GM19455 (cell line): ENCODE results near the gene HIGD2A.

Experiments
- ATAC-seq: cut with Tn5 transposase; IDR thresholded peaks from one replicate; pipeline ENCODE4 v1.9.1; 2021; ENCODE audit not compliant: unreplicated experiment

The HIGD2A gene

DNA sequence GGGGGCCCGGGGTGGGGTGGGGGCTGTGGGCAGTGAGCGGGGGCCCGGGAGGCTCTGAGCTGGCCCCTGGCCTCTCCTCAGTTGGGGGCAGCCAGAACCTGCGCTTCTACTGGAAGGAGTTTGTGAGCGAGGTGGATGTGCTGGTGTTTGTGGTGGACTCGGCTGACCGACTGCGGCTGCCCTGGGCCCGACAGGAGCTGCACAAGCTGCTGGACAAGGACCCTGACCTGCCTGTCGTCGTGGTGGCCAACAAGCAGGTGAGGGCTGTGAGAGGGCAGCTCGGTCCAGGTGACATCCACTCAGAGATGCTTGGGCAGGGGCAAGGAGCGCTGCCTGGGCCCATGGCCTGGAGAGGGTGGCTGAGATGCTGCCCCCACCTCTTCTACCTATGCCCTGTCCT is 19.8 kb upstream of the HIGD2A start:
- ATAC-seq: no peak

DNA sequence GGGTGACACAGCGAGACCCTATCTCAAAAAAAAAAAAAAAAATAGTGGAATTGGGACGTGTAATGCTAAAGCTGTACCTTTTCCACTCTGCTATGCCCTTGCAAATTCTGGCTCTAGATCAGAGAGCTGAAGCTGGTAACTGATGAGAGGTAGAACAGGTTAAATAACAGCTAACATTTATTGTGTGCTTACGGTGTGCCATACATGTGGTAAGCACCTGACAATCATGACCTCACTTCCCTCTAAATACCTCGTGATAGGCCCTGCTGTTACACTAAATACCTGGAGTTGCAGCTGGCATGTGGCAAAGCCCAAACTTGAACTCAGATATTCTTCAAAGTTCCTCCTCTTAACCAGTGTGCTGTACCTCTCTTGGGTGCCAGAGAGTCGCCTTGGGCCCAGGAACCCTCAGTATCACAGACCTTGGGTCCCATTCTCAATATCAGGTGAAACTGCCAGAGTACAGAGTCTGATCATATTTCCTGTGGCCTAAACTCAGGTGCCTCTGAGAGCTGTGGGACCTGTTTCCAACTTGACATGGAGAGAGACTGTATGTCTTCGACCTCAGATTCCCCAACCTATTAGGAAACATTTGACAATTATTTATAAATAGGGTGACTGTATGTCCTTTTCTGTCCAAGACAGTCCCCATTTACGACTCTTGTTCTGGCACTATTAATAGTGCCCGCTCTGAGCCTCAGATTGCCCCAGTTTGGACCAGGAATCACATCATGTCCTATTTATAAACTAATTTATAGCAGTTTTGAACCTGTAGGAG is 18.4 kb upstream of the HIGD2A start:
- ATAC-seq: no peak

DNA sequence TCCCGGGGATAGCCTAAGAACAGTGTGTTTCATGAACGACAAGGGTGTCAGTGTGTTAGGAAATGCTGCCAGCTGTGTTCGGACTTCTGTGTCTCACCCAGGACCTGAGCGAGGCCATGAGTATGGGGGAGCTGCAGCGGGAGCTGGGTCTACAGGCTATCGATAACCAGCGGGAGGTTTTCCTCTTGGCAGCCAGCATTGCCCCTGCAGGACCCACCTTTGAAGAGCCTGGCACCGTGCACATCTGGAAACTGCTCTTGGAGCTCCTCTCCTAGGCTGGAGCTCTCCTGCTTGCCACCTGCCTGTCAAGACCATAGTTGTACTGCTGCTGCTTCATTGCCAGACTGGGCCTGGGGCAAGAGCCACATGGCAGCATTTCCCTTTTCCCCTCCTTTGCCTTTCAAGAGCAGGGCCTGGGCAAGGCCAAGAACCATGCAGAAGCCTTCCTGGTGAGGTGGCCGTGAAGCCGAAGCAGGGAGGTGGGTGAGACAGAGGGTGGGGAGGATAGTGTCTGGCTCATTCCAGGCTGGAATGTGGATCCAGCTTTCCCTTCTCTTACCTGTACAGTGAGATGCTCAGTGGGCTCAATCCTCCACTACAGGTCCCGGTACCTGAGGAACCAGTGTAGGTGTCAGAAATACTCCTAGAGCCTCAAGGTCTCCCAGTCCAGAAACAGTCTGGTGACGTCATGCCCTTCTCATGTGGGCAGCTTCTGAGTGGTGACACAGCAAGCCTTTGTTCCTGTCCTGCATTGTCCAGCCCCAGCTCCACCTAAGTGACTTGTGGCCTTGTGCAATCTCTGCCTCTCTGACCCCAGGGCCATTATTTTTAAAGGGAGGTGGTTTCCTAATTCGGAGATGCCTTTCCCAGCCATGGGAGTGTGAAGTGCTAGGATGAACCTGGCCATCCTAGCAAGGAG is 16.7 kb upstream of the HIGD2A start:
- ATAC-seq: no peak

DNA sequence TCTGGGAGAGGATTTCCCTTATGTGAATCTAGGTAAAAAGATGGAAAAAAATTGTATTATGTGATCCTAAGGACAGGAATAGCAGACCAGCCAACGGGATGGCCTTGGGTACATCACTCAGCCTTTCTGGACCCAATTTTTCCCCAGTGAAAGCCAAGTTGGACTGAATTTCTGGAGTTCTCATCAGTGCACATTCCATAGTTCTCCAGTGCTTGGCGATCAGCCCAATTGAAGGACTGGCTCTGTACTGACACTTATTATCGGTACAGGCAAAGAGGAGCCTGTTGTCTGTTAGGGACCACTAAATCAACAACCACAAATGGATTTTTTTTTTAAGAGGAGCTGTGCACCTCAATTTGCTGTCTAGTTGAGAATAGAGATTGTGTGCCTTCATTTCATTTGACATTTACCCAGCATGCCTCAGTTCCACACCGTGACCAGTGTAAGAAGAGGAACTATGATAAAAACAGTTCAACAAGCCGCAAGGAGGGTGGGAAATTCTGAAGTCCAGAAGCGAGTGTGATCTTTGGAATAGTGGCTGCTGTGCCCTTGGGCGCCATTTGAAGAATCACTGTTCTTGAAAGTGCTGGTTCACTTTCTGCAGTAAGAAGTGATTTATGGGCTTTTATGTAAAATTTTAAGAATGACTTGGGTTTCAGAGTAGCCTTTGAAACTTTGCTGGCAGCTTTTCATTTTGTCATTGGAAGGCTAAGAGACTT is 15.3 kb upstream of the HIGD2A start:
- no peak for ATAC-seq

DNA sequence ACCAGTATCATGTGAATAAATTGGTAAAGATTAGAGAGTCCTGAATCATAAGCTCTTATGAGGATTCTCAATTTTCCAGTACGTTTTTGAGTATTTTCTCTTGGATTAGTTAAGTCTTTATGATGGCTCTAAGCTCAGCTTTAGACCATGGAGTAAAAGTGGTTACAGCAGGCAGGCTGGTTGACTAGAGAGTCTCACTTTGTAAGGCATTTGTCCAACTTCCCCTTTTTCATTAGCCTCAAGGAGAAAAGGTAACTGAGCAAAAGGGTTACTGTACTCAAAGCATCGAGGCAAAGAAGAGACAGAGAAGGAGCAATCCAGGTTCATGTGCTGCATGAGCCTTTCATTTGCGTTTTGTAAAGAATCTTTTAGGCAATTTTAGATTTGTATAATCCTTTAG is 8.7 kb upstream of the HIGD2A start:
- ATAC-seq: no peak

DNA sequence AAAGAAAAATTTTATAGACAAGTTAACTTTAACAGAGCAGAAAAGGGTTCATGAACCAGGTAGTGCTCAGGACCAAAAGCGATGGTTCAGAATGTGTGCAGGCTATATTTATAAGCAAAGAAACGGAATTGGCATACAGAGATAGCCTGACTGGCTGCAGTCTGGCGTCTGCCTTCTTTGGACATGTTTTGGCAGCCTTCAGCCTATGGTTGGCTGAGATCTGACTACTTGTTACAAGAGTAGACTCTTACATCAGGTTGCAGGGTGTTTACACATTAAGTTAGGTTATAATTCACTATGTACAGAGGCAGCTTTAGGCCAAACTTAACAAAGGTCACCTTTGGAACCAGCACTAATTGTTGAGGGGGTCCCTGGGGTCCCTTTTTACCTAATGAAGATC is 7.1 kb upstream of the HIGD2A start:
- no peak for ATAC-seq

DNA sequence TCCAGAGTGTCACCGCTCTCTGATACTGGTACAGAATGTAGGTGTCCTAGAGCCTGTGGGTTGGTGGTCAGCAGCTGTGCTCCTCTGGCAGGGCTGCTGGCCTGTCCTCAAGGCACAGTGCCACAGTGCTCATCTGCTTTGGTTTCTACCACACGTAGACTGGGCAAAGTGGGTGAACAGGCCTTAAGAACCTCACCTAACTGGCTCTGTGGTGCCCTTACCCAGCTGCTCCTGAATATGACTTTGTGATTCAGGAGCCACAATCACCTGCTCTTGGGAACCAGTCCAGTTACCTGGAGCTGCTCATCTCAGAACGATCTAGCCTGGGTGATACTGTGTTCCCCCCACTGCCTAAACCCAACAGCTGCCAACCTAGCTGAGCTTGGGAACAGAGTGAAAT is 6.6 kb upstream of the HIGD2A start:
- ATAC-seq: no peak

DNA sequence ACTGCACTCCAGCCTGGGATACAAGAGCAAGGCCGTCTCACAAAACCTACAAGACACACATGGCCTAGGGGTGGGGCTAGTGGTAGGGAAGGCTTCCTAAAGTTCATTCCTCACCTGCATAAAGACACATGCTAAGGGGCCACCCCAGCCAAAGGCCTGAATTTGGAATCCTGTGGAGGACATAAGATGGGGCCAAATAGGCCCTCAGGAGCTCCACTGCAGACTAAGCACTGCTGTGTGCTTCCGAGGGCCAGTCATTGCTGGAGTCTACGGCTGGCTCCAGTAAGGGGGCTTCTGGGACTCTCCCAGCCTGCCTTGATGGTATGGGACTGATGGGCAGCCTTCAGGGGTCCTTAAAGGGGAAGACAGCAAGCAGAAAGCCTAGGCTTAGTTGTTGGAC is 5.8 kb upstream of the HIGD2A start:
- no peak for ATAC-seq

DNA sequence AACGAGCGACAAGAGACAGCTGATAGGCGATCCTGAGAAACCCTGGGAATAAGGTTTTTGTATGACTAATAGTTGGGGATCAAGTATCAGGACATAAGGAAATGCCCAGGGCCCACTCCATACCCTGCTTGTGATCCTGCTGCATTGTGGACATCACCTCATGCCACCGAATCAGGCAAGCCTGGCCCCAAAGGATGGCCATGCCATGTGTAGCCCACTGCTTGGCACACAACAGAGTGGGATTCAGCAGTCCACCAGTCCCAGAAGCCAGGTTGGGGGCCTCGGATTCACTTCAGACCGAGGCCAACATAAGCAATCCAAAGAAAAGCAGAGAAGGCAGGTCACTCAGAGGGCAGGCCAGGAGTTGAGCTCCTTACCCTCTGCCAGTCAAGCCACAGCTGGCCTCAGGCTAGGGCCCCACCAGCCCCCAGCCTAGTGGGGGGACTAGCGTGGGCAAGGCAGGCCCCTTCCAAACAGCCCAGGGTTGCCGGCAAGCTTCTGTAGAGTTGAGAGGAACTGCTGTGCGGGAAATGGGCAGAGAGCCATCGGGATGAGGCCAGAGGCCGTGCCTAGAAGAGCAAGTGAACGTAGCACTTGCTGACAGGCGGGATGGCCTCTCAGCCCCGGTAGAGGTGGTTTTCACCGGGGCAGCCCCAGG is 5.2 kb upstream of the HIGD2A start:
- no peak for ATAC-seq

DNA sequence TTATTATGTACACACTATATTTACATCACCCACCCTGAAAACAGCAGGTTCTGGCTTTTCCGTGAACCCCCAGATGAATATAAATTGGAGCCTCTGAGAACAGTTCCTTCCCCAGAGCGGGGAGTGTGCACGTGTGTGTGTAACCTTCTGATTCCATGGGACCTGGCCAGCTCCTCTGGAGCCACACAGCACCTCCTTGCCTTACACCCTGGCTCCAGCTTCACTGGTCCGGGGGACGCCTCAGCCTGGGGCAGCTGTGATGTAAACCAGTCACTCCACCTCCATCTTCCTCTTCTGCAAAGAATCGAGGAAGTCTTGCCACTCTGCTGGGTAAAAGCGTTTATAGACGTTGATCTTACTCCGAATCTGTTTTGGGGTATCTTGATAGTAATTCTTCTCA is 4.6 kb upstream of the HIGD2A start:
- no peak for ATAC-seq

DNA sequence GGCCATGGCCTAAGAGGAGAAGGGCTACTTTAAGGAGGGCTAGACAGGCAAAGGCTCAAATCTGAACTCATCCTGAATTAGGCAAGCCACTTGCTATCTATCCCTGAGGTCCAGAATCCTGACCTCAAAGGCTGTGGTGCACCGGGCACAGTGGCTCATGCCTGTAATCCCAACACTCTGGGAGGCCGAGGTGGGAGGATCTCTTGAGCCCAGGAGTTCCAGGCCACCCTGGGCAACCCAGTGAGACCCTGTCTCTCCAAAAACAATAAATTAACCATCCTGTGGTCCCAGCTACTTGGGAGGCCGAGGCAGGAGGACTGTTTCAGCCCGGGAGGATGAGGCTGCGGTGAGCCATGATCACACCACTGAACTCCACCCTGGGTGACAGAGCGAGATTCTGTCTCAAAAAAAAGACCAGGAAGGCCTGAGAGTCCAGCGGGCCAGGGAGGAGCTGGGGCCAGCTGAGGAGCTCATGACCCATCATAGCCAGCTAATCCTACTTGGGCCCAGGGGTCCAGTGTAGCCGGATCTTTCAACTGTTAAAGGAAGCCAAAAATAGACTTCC is 4.1 kb upstream of the HIGD2A start:
- ATAC-seq: no peak

DNA sequence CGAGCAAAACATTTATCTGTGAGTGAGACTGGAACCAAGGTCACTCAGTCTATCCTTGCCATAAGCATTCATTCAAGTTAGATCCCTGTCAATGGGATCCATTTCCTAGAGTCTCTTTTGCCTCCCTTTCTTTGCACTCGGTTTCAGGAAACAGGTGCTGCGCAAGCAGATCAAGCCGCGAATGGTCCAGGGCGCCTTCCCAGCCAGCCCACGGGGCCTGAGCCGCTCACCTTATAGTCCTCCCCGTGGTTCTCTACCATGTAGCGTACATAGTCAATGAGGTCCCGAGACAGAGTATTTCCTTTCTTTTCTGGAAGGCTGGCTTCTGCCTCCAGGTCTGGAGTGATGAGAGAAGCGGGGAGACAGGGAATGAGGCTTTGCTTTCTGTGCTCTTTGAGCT is 3.6 kb upstream of the HIGD2A start:
- ATAC-seq: no peak

DNA sequence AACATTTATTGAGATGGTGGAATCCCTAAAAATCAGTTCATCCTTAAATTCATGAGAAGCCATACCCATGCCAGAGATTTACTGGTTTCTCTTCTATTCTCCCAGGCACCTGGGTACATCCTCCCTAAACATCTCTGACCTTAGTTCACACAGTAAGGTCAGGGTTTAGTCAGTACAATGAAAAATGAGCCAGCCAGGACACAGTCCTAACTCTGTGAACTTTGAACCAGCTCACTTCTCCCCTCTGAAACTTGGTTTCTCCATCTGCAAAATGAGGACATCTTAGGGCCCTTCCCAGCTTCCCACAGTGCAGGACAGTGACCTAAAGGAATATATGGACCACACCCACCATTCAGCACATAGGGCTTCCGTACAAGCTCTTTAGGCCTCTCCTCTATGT is 2.1 kb upstream of the HIGD2A start:
- no peak for ATAC-seq

DNA sequence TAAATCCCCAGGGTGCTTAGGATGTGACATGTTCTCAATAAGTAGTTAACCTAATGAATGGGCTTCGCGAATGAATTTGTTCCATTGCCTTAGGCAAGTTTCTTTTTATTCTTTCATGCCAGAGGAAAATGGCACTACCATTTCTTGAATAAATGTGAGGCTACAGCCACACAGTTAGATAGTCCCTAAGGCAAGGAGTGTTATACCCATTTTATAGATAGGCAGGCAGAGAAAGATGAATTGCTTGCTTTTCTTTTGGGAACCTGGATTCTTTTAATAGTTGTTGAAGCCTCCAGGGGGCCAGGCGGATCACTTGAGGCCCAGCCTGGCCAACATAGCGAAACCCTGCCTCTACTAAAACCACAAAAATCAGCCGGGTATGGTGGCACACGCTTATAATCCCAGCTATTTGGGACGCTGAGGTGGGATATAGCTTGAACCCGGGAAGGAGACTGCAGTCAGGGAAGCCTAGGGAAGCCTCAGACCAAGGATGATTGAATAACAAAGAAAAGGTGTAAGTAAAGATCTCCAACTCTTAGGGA is 1.1 kb upstream of the HIGD2A start:
- ATAC-seq: no peak

DNA sequence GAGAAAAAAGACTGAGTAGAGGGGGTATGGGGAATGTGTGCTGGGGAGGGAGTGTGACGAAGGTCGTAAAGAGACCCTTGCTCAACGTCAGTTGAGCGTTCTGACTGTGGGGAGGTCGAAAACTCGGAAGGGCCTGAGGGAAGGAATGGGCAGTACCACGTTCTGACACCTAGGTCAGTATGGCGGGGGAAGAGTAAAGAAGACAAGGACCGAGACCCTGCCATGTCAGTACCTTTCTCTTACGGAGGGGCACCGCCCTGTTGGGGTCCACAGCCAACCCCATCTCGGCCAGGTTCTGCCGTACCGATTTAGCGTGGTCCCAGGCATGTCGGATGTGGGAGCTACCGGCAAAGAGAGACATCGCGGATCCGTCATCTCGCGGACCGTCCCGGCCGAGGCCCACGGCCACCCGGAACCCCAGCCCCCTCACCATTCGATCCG is 528 bp upstream of the HIGD2A start:
- peak; percentile 1 for ATAC-seq

DNA sequence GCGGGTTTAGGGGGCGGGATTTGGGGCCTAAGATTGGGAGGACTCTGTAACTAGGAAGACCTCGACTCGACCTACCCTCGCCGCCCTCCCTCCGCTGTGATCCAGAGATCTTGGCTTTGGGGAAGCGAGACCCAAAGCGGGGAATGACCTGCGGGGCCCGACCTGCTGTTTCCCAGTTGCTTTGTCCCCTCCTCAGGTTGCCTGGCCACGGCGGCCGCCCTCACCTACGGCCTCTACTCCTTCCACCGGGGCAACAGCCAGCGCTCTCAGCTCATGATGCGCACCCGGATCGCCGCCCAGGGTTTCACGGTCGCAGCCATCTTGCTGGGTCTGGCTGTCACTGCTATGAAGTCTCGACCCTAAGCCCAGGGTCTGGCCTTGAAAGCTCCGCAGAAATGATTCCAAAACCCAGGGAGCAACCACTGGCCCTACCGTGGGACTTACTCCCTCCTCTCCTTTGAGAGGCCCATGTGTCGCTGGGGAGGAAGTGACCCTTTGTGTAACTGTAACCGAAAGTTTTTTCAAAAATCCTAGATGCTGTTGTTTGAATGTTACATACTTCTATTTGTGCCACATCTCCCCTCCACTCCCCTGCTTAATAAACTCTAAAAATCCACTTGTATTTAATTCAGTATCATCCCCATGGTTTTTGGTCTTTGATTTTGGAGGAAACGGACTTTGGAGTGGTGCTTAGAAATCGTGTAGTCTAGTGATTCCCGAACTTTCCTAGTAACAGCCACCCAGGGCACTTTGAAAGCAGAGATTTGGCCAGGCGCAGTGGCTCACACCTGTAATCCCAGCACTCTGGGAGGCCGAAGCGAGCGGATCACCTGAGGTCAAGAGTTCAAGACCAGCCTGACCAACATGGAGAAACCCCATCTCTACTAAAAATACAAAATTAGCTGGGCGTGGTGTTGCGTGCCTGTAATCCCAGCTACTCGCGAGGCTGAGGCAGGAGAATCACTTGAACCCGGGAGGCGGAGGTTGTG is 878 bp downstream of the HIGD2A start:
- ATAC-seq: peak; percentile 30

DNA sequence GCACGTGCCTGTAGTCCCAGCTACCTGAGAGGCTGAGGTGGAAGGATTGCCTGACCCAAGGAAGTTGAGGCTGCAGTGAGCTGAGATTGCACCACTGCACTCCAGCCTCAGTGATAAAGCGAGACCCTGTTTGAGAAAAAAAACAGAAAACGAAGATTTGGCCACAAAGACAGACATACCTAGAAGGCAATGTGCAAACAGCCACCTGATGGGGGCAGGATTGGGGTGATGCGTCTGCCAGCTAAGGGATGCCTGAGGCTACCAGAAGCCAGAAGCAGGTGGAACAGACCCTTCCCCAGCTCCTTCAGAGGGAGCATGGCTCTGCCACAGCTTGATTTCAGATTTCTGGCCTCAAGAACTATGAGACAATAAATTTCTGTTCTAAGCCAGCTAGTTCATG is 2.9 kb downstream of the HIGD2A start:
- ATAC-seq: no peak

DNA sequence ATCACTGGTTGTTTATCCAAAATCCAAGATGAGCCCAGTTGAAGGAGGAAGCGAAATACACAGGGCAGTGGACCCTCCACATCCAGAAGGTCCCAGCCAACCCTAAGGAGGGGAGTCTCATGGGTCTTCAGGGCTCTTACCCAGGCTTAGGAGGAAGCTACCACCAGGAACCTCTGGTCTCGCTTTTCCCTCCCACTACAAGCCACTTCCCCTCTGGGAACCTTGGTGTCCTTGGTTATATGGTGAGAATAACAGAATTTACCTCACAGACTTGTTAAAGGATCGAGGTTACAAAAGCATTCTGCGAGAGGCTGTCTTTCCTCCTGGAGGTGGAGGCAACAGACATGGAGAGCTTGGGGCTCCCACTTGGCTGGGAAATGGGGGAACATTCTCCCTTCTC is 3.4 kb downstream of the HIGD2A start:
- no peak for ATAC-seq

DNA sequence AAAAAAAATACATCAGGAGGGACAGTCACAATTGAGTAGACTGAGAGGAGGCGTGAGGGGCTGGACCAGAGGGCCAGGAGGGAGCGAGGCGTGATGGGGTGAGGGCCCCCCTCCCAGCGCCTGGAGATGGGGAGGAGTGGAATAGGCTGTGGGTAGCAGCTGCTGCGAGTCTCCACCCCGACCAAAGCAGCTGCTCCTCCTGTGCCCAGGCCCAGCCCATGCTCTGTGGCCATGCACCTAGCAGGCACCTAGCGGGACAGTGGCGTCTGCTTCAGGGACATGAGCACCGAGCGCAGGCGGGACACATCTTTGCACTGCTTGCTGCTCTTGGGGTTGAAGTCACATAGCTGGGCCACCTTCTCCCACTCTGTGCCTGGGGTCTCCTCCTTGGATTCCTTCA is 4.0 kb downstream of the HIGD2A start:
- no peak for ATAC-seq
